ENCODE data around the gene MICAL3. TPM values are rescaled to one million over a fixed set of nuclear protein-coding genes. Genes with fewer than 3 reads are reported as not detected.
A peak's percentile ranks its signal among the peaks of the same experiment; 100 is the strongest.

The MICAL3 gene
- total RNA-seq, 1 donor from 2014 or later = 103 TPM

DNA sequence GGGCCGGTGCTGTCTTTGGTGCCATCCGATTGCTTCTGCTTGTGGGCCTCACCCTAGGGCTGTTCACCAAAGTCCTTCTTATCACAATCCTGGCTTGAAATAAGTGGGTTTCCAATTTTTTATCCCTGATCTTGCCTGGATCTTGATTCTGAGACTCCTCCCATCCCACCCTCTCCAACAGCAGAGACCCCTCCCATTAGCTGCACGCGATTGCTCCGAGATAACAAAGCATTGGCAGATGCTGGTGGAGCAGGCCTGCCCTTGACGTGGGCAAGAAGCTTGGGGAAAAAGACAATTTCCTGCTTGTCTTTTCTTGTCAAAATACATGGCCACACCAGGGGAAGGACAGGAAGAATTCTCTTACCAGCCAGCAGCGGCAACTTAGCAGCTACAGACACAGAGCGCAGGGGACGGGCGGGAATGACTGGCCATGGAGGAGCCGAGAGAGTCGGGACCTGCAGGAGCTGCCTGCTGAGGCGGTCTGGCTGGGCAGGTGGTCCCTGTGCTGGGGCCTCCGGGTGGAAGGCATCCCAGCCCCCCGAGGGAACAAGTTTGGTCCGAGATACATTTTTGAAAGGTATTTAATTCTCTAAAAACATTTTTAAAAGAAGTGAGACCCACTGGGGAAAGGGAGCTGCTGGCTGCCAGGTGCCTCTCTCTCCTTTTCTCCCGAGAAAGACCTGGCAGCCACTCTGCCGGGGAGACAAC is 240.4 kb downstream of the MICAL3 start:
- DNase-seq (ENCODE audit: low spot score in 2 of 2, unreplicated experiment in 2 of 2) = no peak
- Mint-ChIP-seq H3K27me3 (ENCODE audit: low read depth) (no peaks in the 10 kb centered on the region), H3K27ac (no peak overlapping the region), H3K9me3 (no peaks in the 10 kb centered on the region), H3K4me3 (no peak overlapping the region), H3K4me1 (peaks cover 20% of the 10 kb centered on the region), H3K36me3 (no peaks in the 10 kb centered on the region)
- TF ChIP-seq, protein P1, sequence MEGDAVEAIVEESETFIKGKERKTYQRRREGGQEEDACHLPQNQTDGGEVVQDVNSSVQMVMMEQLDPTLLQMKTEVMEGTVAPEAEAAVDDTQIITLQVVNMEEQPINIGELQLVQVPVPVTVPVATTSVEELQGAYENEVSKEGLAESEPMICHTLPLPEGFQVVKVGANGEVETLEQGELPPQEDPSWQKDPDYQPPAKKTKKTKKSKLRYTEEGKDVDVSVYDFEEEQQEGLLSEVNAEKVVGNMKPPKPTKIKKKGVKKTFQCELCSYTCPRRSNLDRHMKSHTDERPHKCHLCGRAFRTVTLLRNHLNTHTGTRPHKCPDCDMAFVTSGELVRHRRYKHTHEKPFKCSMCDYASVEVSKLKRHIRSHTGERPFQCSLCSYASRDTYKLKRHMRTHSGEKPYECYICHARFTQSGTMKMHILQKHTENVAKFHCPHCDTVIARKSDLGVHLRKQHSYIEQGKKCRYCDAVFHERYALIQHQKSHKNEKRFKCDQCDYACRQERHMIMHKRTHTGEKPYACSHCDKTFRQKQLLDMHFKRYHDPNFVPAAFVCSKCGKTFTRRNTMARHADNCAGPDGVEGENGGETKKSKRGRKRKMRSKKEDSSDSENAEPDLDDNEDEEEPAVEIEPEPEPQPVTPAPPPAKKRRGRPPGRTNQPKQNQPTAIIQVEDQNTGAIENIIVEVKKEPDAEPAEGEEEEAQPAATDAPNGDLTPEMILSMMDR (IDR thresholded peaks at IDR 0.05; ENCODE audit: unreplicated experiment) = no peak

DNA sequence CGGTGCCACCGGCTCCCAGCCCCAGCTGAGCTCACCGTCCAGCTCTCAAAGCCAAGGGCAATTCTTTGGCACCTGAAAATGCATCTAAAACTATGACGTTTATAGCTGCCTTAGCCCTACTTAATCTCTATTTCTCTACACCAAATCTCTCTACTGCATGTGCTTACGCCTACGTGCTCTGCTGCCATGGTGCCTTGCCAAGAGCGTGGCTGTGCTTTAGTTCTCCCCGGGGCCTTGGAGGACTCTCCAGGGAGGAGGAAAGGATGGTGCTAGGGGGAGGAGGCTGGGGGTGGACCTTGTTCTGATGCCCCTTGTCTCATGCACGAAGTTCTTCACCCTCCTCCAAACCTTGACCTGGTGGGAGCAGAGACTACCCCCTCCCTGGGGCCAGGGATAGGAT is 241.0 kb downstream of the MICAL3 start:
- no peak overlapping the region for H3K27ac Mint-ChIP-seq
- no peak overlapping the region for H3K4me3 Mint-ChIP-seq
- no peaks in the 10 kb centered on the region for H3K36me3 Mint-ChIP-seq
- H3K9me3 Mint-ChIP-seq = no peaks in the 10 kb centered on the region
- H3K27me3 Mint-ChIP-seq (ENCODE audit: low read depth) = no peaks in the 10 kb centered on the region
- DNase-seq (ENCODE audit: low spot score in 2 of 2, unreplicated experiment in 2 of 2) = no peak
- peaks cover 20% of the 10 kb centered on the region for H3K4me1 Mint-ChIP-seq
- TF ChIP-seq, protein P1 (IDR thresholded peaks at IDR 0.05; ENCODE audit: unreplicated experiment) = no peak

DNA sequence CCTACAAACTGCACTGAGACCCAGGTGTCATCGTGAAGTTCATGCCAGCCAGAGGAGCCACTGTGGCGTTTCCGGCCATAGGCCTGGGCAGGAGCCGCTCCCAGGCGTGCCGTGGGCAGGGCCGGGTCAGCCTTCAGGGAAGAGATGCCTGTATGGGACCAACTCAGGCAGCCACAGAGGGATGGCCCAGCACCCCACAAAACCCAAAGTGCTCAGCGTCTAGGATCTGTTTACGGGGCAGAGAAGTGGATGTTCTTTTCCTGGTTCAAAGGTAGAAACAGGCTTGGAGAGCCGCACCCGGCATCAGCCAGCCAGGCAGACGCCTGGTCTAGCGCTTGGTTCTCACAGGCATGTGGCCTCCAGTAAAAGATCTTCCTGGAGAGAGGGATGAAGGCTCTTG is 241.7 kb downstream of the MICAL3 start:
- Mint-ChIP-seq H3K9me3 (no peaks in the 10 kb centered on the region), H3K27me3 (ENCODE audit: low read depth) (no peaks in the 10 kb centered on the region), H3K36me3 (no peaks in the 10 kb centered on the region), H3K27ac (no peak overlapping the region), H3K4me1 (peaks cover 20% of the 10 kb centered on the region), H3K4me3 (no peak overlapping the region)
- DNase-seq (ENCODE audit: low spot score in 2 of 2, unreplicated experiment in 2 of 2) = no peak
- TF ChIP-seq, protein P1 (IDR thresholded peaks at IDR 0.05; ENCODE audit: unreplicated experiment) = no peak

DNA sequence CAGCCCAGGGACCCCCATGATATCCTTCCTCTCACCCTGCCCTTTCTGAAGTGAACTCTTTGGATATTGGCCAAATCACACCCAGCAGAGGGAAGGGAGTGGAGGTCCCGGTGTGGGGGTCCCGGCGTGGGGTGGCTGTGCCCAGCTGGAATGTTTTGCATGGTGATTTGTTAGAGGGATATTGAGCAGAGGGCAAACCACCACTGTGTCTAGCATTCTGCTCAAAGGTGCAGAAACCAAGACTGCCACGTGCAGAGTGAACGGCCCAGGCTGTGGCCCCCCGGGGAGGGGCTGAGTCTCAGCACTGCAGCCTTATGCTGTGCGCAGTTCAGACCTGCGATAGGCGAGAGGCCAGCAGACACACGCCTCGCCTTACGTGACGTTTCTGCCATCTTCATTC is 242.2 kb downstream of the MICAL3 start:
- no peaks in the 10 kb centered on the region for H3K9me3 Mint-ChIP-seq
- no peaks in the 10 kb centered on the region for H3K27me3 Mint-ChIP-seq (ENCODE audit: low read depth)
- no peaks in the 10 kb centered on the region for H3K36me3 Mint-ChIP-seq
- no peak overlapping the region for H3K27ac Mint-ChIP-seq
- no peak overlapping the region for H3K4me3 Mint-ChIP-seq
- no peak for DNase-seq (ENCODE audit: low spot score in 2 of 2, unreplicated experiment in 2 of 2)
- TF ChIP-seq, protein P1 (IDR thresholded peaks at IDR 0.05; ENCODE audit: unreplicated experiment) = no peak
- peaks cover 20% of the 10 kb centered on the region for H3K4me1 Mint-ChIP-seq

DNA sequence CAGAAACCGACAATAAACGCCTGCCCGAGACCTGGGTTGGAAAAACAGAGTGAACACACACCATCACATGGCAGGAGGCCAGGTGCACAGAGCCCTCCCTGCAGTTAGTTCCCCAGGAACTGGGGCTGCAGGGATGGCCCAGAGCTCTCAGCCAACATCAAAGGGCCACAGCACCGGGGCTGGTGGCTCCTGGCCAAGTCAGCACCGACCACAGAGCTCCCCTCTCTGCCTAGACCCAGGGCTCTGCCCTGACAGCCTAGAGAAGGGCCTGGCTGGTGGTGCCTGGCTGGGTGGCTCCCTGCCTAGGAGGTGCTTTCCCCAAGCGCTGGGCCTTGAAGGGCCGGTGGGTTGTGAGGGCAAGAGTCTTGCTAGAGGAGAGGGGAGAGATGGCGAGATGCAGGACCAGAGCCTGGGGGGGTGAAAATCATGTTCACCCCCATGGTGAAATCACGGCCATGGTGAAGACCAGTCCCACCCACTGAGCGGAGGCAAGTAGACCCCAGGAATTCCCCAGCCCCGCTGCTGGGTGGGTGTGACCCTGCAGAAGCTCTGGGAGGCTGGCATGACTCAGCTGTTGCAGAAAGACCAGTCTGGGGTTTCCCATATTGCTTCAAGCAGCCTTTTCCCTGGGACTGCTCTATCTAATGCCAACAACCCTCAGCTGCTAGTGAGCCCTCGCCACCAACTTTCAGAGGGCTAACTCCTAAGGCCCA is 242.9 kb downstream of the MICAL3 start:
- no peak overlapping the region for H3K4me3 Mint-ChIP-seq
- TF ChIP-seq, protein P1 (IDR thresholded peaks at IDR 0.05; ENCODE audit: unreplicated experiment) = no peak
- no peaks in the 10 kb centered on the region for H3K27me3 Mint-ChIP-seq (ENCODE audit: low read depth)
- H3K27ac Mint-ChIP-seq = peak overlapping the region; percentile 91
- peaks cover 20% of the 10 kb centered on the region for H3K4me1 Mint-ChIP-seq
- no peaks in the 10 kb centered on the region for H3K36me3 Mint-ChIP-seq
- H3K9me3 Mint-ChIP-seq = no peaks in the 10 kb centered on the region
- peak in 1 of 2 experiments; percentile 55 for DNase-seq (ENCODE audit: low spot score in 2 of 2, unreplicated experiment in 2 of 2)

All from mesothelial cell of epicardium (in vitro differentiated cells).